ENCODE data around the gene CLDN20. TPM values are rescaled to one million over a fixed set of nuclear protein-coding genes. Genes with fewer than 3 reads are reported as not detected.

CLDN20 gene
- polyA plus RNA-seq, 1 experiment, result not detected

DNA sequence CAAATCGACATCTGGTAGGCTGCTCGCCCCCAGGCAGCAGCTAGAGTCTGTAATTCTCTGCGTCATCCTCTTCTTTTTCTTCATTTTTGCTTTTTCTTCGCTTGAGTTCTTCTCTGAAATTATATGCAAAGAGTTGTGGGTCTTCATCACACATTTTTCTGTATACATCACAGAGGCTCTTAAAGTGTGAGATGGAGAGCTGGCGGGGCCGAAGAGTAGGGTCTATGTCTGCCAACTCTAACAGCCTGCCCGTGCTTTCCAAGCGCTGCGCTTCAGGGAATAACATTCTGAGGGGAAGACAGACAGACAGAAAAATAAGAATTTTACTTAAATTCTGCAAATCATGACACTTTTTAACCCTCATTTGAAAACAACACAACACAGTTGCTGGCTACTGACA, 6.0 kb upstream of the CLDN20 start:
- POLR2A ChIA-PET, result no interaction called here
- Histone ChIP-seq H3K27me3 (ENCODE audit: control insufficient read depth, insufficient read depth, low read length) (no peaks in the 10 kb centered on the region), H3K4me3 (ENCODE audit: low read depth, low read length) (no peak overlapping the region), H3K36me3 (ENCODE audit: control insufficient read depth, insufficient read depth, low read length) (peaks cover 22% of the 10 kb centered on the region)
- no peak for DNase-seq (ENCODE audit: low read depth)
- TF ChIP-seq, protein P1, sequence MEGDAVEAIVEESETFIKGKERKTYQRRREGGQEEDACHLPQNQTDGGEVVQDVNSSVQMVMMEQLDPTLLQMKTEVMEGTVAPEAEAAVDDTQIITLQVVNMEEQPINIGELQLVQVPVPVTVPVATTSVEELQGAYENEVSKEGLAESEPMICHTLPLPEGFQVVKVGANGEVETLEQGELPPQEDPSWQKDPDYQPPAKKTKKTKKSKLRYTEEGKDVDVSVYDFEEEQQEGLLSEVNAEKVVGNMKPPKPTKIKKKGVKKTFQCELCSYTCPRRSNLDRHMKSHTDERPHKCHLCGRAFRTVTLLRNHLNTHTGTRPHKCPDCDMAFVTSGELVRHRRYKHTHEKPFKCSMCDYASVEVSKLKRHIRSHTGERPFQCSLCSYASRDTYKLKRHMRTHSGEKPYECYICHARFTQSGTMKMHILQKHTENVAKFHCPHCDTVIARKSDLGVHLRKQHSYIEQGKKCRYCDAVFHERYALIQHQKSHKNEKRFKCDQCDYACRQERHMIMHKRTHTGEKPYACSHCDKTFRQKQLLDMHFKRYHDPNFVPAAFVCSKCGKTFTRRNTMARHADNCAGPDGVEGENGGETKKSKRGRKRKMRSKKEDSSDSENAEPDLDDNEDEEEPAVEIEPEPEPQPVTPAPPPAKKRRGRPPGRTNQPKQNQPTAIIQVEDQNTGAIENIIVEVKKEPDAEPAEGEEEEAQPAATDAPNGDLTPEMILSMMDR (IDR thresholded peaks at IDR 0.05; ENCODE audit: insufficient read depth, low read depth, low read length), result no peak
- CTCF ChIA-PET, result interaction anchor here (0.6 to 1.9 kb wide), 5 partner anchors 9 to 509 kb away, joined by 3 to 11 read pairs (median 4); no protein-coding TSS in a partner anchor

DNA sequence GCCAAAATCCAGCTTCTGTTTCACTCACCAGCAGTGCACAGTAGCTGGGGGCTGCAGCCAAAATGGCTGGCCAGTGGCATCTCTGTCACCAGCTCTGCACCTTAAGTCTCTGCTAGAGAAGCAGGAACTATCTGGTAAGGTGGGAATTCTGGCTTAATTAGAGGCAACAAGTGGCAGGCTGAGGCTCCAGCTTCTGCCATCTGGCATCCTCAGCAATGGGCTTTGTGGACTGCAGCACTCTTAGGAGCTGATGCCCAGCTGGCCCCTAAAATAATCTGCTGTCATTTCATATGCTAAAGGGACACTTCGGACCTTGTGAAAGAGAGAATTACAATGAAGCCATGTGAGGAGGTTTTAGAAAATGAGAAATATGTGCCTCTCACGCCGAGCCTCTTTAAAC, 4.6 kb upstream of the CLDN20 start:
- Histone ChIP-seq H3K27me3 (ENCODE audit: control insufficient read depth, insufficient read depth, low read length) (no peaks in the 10 kb centered on the region), H3K36me3 (ENCODE audit: control insufficient read depth, insufficient read depth, low read length) (peaks cover 18% of the 10 kb centered on the region), H3K4me3 (ENCODE audit: low read depth, low read length) (no peak overlapping the region)
- DNase-seq (ENCODE audit: low read depth), result no peak
- CTCF ChIA-PET, result interaction anchor here (1.2 to 1.7 kb wide), 2 partner anchors 10 to 18 kb away, joined by 3 to 6 read pairs; no protein-coding TSS in a partner anchor
- POLR2A ChIA-PET, result no interaction called here
- TF ChIP-seq, protein P1 (IDR thresholded peaks at IDR 0.05; ENCODE audit: insufficient read depth, low read depth, low read length), result no peak

DNA sequence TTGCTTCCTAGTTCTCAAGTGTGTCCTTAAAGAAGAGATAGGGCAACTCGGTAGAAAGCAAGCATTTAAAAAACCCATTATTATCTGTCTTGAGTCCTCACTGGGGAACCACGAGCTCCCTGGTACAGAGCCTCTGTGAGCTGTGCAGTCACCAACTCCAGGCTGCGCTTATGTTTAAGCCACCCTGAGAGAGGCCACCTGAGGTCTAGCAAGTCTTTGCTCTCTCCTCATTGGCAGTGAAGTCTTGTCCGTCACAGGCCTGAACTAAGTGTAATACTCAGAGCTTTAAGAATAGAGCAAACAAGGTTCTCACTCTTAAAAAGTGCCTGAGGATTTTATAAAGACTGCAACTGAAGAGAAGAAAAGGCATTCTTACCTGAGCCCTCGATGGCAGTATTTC, 3.9 kb upstream of the CLDN20 start:
- no peak for DNase-seq (ENCODE audit: low read depth)
- Histone ChIP-seq H3K4me3 (ENCODE audit: low read depth, low read length) (no peak overlapping the region), H3K36me3 (ENCODE audit: control insufficient read depth, insufficient read depth, low read length) (peaks cover 16% of the 10 kb centered on the region), H3K27me3 (ENCODE audit: control insufficient read depth, insufficient read depth, low read length) (no peaks in the 10 kb centered on the region)
- POLR2A ChIA-PET, result no interaction called here
- CTCF ChIA-PET, result interaction anchor here (1.7 to 2.2 kb wide), 2 partner anchors 9 to 12 kb away, joined by 6 to 7 read pairs; no protein-coding TSS in a partner anchor
- TF ChIP-seq, protein P1 (IDR thresholded peaks at IDR 0.05; ENCODE audit: insufficient read depth, low read depth, low read length), result no peak

DNA sequence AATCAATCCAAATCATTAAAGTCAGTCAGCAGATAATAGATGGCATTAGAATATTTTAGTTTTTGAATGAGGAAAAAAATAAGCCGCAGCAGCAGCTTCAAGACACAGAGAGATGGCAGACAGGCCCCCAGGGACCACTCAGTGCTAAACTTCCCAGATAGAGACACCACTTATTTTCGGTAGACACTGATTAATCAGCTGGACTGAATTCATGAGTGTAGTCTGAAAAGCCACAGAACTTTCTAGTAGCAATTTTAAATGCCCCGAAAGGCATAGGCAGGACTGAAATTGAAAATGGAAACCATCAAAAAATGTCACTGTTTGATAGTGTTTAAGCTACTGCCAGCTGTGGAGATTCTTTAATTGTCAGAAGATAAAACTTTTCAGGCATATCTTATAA, 3.1 kb upstream of the CLDN20 start:
- POLR2A ChIA-PET, result no interaction called here
- DNase-seq (ENCODE audit: low read depth), result no peak
- Histone ChIP-seq H3K4me3 (ENCODE audit: low read depth, low read length) (no peak overlapping the region), H3K36me3 (ENCODE audit: control insufficient read depth, insufficient read depth, low read length) (peaks cover 16% of the 10 kb centered on the region), H3K27me3 (ENCODE audit: control insufficient read depth, insufficient read depth, low read length) (no peaks in the 10 kb centered on the region)
- TF ChIP-seq, protein P1 (IDR thresholded peaks at IDR 0.05; ENCODE audit: insufficient read depth, low read depth, low read length), result no peak
- CTCF ChIA-PET, result interaction anchor here (2.2 to 2.6 kb wide), 2 partner anchors 13 to 84 kb away, joined by 7 to 8 read pairs; no protein-coding TSS in a partner anchor

DNA sequence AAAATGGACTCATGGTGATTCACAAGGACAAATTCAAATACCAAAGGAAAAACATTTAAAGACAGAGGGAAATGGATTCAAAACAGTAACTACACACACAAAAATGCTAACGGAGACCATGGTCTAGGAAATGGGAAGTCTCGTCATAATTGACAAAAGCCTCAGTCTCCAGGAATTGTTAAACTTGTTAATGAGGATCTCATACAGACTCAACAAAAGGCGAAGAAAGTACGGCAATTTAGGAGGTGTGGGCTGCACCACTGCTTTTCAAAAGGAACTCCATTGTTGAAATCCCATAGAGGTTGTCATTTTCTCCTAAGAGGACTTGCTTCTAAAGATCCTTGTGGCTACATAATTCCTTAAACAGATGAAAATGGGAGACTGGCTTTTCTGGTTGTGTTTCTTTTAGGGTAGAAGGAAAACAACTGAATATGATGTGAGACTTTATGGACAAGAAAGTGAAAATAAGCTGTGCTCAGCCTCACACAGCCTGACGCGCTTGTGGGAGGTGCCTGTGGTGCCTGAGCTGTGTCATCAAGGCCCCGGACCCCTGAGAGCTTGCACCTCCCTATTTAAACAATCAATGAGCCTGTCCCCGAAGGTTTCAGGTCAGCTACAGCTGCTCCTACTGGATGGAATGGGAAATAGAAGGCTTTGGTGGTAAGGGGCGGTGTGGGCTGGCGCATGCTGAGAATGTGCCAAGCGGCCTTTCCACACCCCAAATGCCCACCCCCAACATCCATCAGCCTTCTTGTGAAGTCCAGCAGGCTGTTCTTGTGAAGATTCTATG, 2.5 kb upstream of the CLDN20 start:
- DNase-seq (ENCODE audit: low read depth), result no peak
- peaks cover 16% of the 10 kb centered on the region for H3K36me3 ChIP-seq (ENCODE audit: control insufficient read depth, insufficient read depth, low read length)
- no peaks in the 10 kb centered on the region for H3K27me3 ChIP-seq (ENCODE audit: control insufficient read depth, insufficient read depth, low read length)
- no peak overlapping the region for H3K4me3 ChIP-seq (ENCODE audit: low read depth, low read length)
- CTCF ChIA-PET, result interaction anchor here (0.6 to 2.6 kb wide), 4 partner anchors 9 to 84 kb away, joined by 4 to 8 read pairs (median 6); no protein-coding TSS in a partner anchor
- POLR2A ChIA-PET, result no interaction called here
- TF ChIP-seq, protein P1 (IDR thresholded peaks at IDR 0.05; ENCODE audit: insufficient read depth, low read depth, low read length), result no peak

All from BJ (cell line).